Measurements from ENCODE around the gene C2orf69.

C2orf69 gene

GRCh38 chr2:199968126-199968525 is 57.0 kb downstream of the C2orf69 start:
- no peak for DNase-seq (ENCODE audit: low spot score)

GRCh38 chr2:199972088-199972626 is 61.1 kb downstream of the C2orf69 start:
- DNase-seq (ENCODE audit: low spot score) = no peak

DNA sequence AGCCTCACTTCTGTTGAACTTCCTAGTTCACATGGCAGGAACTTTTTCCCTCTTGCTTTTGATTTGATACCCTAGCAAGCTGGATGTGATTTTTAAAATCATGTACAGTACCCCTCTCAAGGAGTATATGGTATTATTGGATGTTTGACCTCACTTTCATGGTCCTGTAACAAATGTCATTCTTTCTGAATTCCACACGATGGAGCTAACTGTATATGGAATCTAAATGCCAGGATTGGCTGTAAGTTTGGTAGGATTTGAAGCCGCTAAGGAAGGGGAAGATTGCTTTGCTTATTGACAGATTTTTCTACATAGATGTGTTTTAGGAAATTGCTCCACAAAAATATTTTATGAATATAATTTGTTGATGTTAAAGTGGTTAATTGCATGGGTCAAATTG is 62.6 kb downstream of the C2orf69 start:
- no peak for DNase-seq (ENCODE audit: low spot score)

DNA sequence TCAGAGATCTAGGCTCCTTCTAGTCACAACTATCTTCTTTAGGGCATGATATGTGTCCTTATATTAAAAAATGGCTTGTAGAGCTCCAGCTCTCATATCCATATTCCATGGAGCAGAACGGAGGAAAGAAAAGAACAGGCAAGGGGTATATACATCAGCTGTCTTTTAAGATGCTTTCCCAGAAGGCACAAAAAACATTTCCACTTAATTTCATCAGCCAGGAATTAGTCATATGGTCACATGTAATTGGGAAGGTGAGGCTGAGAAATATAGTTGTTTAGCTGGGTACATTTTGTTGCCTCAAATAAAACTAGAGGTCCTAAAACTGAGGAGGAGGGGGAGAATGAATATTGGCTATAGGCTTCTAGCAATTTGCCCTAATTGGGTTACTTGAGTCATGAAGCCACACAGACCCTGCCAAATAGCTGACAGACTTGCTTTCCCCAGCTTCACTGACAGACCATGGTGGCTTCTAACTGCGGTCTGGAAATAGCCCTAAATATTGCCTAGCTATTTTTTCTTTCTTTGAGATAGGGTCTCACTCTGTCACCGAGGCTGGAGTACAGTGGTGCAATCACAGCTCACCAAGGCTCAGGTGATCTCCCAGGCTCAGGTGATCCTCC is 64.3 kb downstream of the C2orf69 start:
- no peak for DNase-seq (ENCODE audit: low spot score)
